SHP77 treated with DMSO at 0.1 percent for 48 hours (cell line): Measurements from ENCODE around the gene ANO2.

Experiments
- DNase-seq: peaks from one replicate; lab custom pipeline; 2025; lab: John Stamatoyannopoulos, UW

ANO2 gene

GRCh38 chr12:5581616-5582015 lies 363.4 kb downstream of the ANO2 start:
- no peak for DNase-seq

GRCh38 chr12:5581019-5581418 lies 364.0 kb downstream of the ANO2 start:
- no peak for DNase-seq

- no peak for DNase-seq
These were observed 366.3 kb downstream of the ANO2 start for GRCh38 chr12:5578775-5579174.

GRCh38 chr12:5577741-5578140 lies 367.3 kb downstream of the ANO2 start:
- DNase-seq, result no peak

- DNase-seq, result no peak
These were observed 367.8 kb downstream of the ANO2 start for GRCh38 chr12:5577211-5577612.

GRCh38 chr12:5575987-5576386 lies 369.1 kb downstream of the ANO2 start:
- DNase-seq, result no peak

- no peak for DNase-seq
These were observed 369.8 kb downstream of the ANO2 start for GRCh38 chr12:5575232-5575631.

- no peak for DNase-seq
These were observed 371.7 kb downstream of the ANO2 start for GRCh38 chr12:5573390-5573789.

- DNase-seq, result no peak
These were observed 373.9 kb downstream of the ANO2 start for GRCh38 chr12:5571115-5571514.

- DNase-seq, result no peak
These were observed 374.6 kb downstream of the ANO2 start for GRCh38 chr12:5570416-5570815.

- no peak for DNase-seq
These were observed 376.6 kb downstream of the ANO2 start for GRCh38 chr12:5568325-5568981.

- DNase-seq, result no peak
These were observed 377.9 kb downstream of the ANO2 start for GRCh38 chr12:5567016-5567725.

GRCh38 chr12:5565933-5566599 lies 379.0 kb downstream of the ANO2 start:
- no peak for DNase-seq

GRCh38 chr12:5562581-5562980 lies 382.5 kb downstream of the ANO2 start:
- DNase-seq, result no peak

- DNase-seq, result no peak
These were observed 383.2 kb downstream of the ANO2 start for GRCh38 chr12:5561846-5562245.

GRCh38 chr12:5561057-5561456 lies 384.0 kb downstream of the ANO2 start:
- no peak for DNase-seq

- DNase-seq, result no peak
These were observed 384.8 kb downstream of the ANO2 start for GRCh38 chr12:5560265-5560664.

- DNase-seq, result no peak
These were observed 387.2 kb downstream of the ANO2 start for GRCh38 chr12:5557906-5558305.

- DNase-seq, result no peak
These were observed 387.9 kb downstream of the ANO2 start for GRCh38 chr12:5556946-5557673.

- DNase-seq, result no peak
These were observed 388.9 kb downstream of the ANO2 start for GRCh38 chr12:5556033-5556614.

GRCh38 chr12:5554711-5555110 lies 390.3 kb downstream of the ANO2 start:
- no peak for DNase-seq

GRCh38 chr12:5549011-5549410 lies 396.0 kb downstream of the ANO2 start:
- DNase-seq, result no peak
